Amniotic stem cell (primary cell): Measurements from ENCODE around the gene PTPRU.

Experiments used
- DNase-seq: peaks from one replicate; lab custom pipeline; 2025; lab: John Stamatoyannopoulos, UW

PTPRU gene

GRCh38 chr1:29317916-29318530 lies 81.7 kb downstream of the PTPRU start:
- DNase-seq = no peak

GRCh38 chr1:29318724-29319123 lies 82.4 kb downstream of the PTPRU start:
- no peak for DNase-seq

- DNase-seq = no peak
Observed at GRCh38 chr1:29319300-29320110, 83.2 kb downstream of the PTPRU start.

GRCh38 chr1:29320156-29320940 lies 84.0 kb downstream of the PTPRU start:
- DNase-seq = no peak

GRCh38 chr1:29321176-29321575 lies 84.9 kb downstream of the PTPRU start:
- DNase-seq = no peak

- DNase-seq = no peak
Observed at GRCh38 chr1:29322147-29322694, 85.9 kb downstream of the PTPRU start.

GRCh38 chr1:29322861-29323585 lies 86.7 kb downstream of the PTPRU start:
- DNase-seq = no peak

- DNase-seq = no peak
Observed at GRCh38 chr1:29323636-29324035, 87.3 kb downstream of the PTPRU start.

GRCh38 chr1:29324202-29324601 lies 87.9 kb downstream of the PTPRU start:
- no peak for DNase-seq

GRCh38 chr1:29324771-29325351 lies 88.5 kb downstream of the PTPRU start:
- DNase-seq = no peak

GRCh38 chr1:29325675-29326074 lies 89.4 kb downstream of the PTPRU start:
- DNase-seq = no peak

GRCh38 chr1:29326123-29326522 lies 89.8 kb downstream of the PTPRU start:
- no peak for DNase-seq

- DNase-seq = no peak
Observed at GRCh38 chr1:29327223-29327935, 91.1 kb downstream of the PTPRU start.

- no peak for DNase-seq
Observed at GRCh38 chr1:29329022-29329775, 92.9 kb downstream of the PTPRU start.

- no peak for DNase-seq
Observed at GRCh38 chr1:29330089-29330488, 93.8 kb downstream of the PTPRU start.

GRCh38 chr1:29330856-29331255 lies 94.5 kb downstream of the PTPRU start:
- no peak for DNase-seq

GRCh38 chr1:29331309-29331708 lies 95.0 kb downstream of the PTPRU start:
- DNase-seq = no peak

GRCh38 chr1:29331729-29332128 lies 95.4 kb downstream of the PTPRU start:
- DNase-seq = no peak

- no peak for DNase-seq
Observed at GRCh38 chr1:29332204-29332603, 95.9 kb downstream of the PTPRU start.

- no peak for DNase-seq
Observed at GRCh38 chr1:29333008-29333407, 96.7 kb downstream of the PTPRU start.
